ENCODE measurements around the gene NCAM1.

DNA sequence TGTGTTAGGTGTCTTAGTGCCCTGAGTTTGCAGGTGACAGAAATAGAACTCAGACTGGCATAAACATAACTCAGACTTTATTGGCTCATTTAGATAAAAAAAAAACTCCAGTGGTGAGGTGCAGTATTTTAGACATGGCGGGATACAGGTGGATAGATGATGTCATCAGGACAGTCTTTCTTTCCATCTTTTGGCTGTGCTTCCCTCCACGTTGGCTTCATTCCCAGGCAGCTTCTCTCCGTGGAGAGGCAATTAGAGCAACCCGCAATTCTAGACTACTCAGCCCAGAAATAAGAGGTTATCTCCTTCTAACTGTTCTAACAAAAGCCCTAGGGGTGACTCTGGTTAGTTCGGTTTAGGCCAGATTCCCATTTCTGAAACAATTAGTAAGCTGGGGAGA lies 40.5 kb downstream of the NCAM1 start:
- TF ChIP-seq, protein P1, sequence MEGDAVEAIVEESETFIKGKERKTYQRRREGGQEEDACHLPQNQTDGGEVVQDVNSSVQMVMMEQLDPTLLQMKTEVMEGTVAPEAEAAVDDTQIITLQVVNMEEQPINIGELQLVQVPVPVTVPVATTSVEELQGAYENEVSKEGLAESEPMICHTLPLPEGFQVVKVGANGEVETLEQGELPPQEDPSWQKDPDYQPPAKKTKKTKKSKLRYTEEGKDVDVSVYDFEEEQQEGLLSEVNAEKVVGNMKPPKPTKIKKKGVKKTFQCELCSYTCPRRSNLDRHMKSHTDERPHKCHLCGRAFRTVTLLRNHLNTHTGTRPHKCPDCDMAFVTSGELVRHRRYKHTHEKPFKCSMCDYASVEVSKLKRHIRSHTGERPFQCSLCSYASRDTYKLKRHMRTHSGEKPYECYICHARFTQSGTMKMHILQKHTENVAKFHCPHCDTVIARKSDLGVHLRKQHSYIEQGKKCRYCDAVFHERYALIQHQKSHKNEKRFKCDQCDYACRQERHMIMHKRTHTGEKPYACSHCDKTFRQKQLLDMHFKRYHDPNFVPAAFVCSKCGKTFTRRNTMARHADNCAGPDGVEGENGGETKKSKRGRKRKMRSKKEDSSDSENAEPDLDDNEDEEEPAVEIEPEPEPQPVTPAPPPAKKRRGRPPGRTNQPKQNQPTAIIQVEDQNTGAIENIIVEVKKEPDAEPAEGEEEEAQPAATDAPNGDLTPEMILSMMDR (IDR thresholded peaks at IDR 0.05; ENCODE audit: extremely low read depth in 1 of 2, insufficient read depth in 1 of 2, low read depth in 1 of 2, low read length in 2 of 2), result no peak
- TF ChIP-seq GATA2 (IDR thresholded peaks at IDR 0.05; ENCODE audit: insufficient read depth, insufficient read length, low read depth, low read length), result no peak
- TF ChIP-seq POLR2AphosphoS5 (IDR thresholded peaks at IDR 0.05; ENCODE audit: insufficient read depth, low read depth, low read length), result no peak
- no peak for TF ChIP-seq EZH2 (IDR thresholded peaks at IDR 0.05; ENCODE audit: borderline replicate concordance, low read depth, low read length, severe bottlenecking)
- TF ChIP-seq POLR2A (IDR thresholded peaks at IDR 0.05; ENCODE audit: low read depth, low read length), result no peak
- TF ChIP-seq JUN (IDR thresholded peaks at IDR 0.05; ENCODE audit: borderline replicate concordance, insufficient read depth, insufficient read length, low read depth), result no peak
- no peak for TF ChIP-seq MYC (IDR thresholded peaks at IDR 0.05; ENCODE audit: low read depth, low read length)
- TF ChIP-seq, protein P2, sequence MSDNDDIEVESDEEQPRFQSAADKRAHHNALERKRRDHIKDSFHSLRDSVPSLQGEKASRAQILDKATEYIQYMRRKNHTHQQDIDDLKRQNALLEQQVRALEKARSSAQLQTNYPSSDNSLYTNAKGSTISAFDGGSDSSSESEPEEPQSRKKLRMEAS (IDR thresholded peaks at IDR 0.05; ENCODE audit: insufficient read depth, insufficient read length), result no peak
- TF ChIP-seq FOS (IDR thresholded peaks at IDR 0.05; ENCODE audit: borderline replicate concordance, insufficient read depth, low read length), result no peak

Measured in endothelial cell of umbilical vein (primary cell).